ENCODE results near the gene CMIP. TPM values are rescaled to one million over a fixed set of nuclear protein-coding genes. Genes with fewer than 3 reads are reported as not detected.

CMIP gene
- total and polyA plus RNA-seq, 10 of the 15 experiments (the other 5 are each of a cell fraction or from before 2014, with no cell fraction given): 1.2 to 43.2 (median 4.4) TPM

GRCh38 chr16:81614171-81614570 is 169.6 kb downstream of the CMIP start:
- no TSS peak for BruUV-seq (replicated peaks)
- H3K4me1 ChIP-seq (ENCODE audit: control insufficient read depth, insufficient read depth, low read length): peaks cover 20% of the 10 kb centered on the region
- in situ Hi-C loops (cut with MboI) (no loop called here), intact Hi-C loops (cut with micrococcal nuclease; ENCODE audit: unreplicated experiment) (no loop called here)
- peaks cover 4 to 39% of the 10 kb centered on the region in 2 experiments; a peak in 3 of 4 replicates for H3K36me3 ChIP-seq (ENCODE audit: control insufficient read depth in 2 of 2, insufficient read depth in 2 of 2, low read length in 1 of 2)
- CTCF ChIA-PET: interaction anchor here (0.8 kb wide), 1 partner anchor 115 kb away, joined by 3 read pairs; no protein-coding TSS in a partner anchor
- no peak overlapping the region for H3K9ac ChIP-seq (ENCODE audit: control insufficient read depth, insufficient read depth, low read length)
- RAD21 ChIA-PET (ENCODE audit: unreplicated experiment): no interaction called here
- no peak overlapping the region for H3K4me3 ChIP-seq
- no peaks in the 10 kb centered on the region for H3K79me2 ChIP-seq (ENCODE audit: control insufficient read depth, insufficient read depth, low read length)
- SMC1A ChIA-PET (ENCODE audit: uncharacterized antibody, unreplicated experiment): interaction anchor here (1.1 kb wide), 1 partner anchor 159 kb away, joined by 3 read pairs; no protein-coding TSS in a partner anchor
- H2AFZ ChIP-seq (ENCODE audit: control insufficient read depth, low read depth, low read length): no peak overlapping the region
- WGBS (ENCODE audit: insufficient coverage, insufficient replicate concordance, low lambda C conversion rate, missing lambda C conversion rate): over 99% methylated on average over 13 of the region's 13 CpGs
- H3K4me2 ChIP-seq (ENCODE audit: control insufficient read depth, insufficient read depth): no peak overlapping the region
- H3K27me3 ChIP-seq (replicated peaks in 1 of 2; ENCODE audit: control insufficient read depth in 2 of 2, insufficient read depth in 2 of 2, low read length in 1 of 2): no peaks in the 10 kb centered on the region
- no peak for DNase-seq (ENCODE audit: low read depth, low spot score)
- POLR2A ChIA-PET: no interaction called here
- no peaks in the 10 kb centered on the region for H3K9me3 ChIP-seq (replicated peaks; ENCODE audit: control insufficient read depth, insufficient read depth, low read length)
- no peak overlapping the region for H3K27ac ChIP-seq (ENCODE audit: control insufficient read depth, insufficient read depth)
- no peaks in the 10 kb centered on the region for H4K20me1 ChIP-seq (ENCODE audit: control insufficient read depth, insufficient read depth)
- no peak for FAIRE-seq
- no peak for ATAC-seq
- TF ChIP-seq ZBTB40 (IDR thresholded peaks at IDR 0.05; ENCODE audit: borderline replicate concordance): no peak
- TF ChIP-seq ATF7 (IDR thresholded peaks at IDR 0.05; ENCODE audit: low read depth): no peak
- no peak for TF ChIP-seq ZNF274 (IDR thresholded peaks at IDR 0.05; ENCODE audit: insufficient read depth, insufficient read length)
- TF ChIP-seq EP300 (IDR thresholded peaks at IDR 0.05; ENCODE audit: borderline replicate concordance in 1 of 2, control insufficient read depth in 1 of 2, low read depth in 2 of 2, low read length in 2 of 2): no peak
- TF ChIP-seq LARP7 (IDR thresholded peaks at IDR 0.05): no peak
- TF ChIP-seq POLR2A (IDR thresholded peaks at IDR 0.05; ENCODE audit: low read depth, low read length): no peak
- no peak for TF ChIP-seq ZBED1 (IDR thresholded peaks at IDR 0.05; ENCODE audit: borderline replicate concordance)
- no peak for TF ChIP-seq ZBTB4 (CRISPR knock-in tag; IDR thresholded peaks at IDR 0.05)
- TF ChIP-seq WRNIP1 (IDR thresholded peaks at IDR 0.05; ENCODE audit: borderline replicate concordance, low read depth, low read length): no peak
- TF ChIP-seq ZNF217 (IDR thresholded peaks at IDR 0.05): no peak
- TF ChIP-seq PRDM15 (CRISPR knock-in tag; IDR thresholded peaks at IDR 0.05): no peak

Data from GM12878 (cell line).